ENCODE measurements around the gene EXOSC7. TPM values are rescaled to one million over a fixed set of nuclear protein-coding genes. Genes with fewer than 3 reads are reported as not detected.

Gene EXOSC7
- total and polyA plus RNA-seq, 2 donors (not counting 3 experiments of a cell fraction or from before 2014, with no cell fraction given) = 44.5 to 53.8 TPM

- CTCF ChIA-PET = no interaction called here
- H3K9me3 ChIP-seq (replicated peaks; ENCODE audit: control insufficient read depth, insufficient read depth, low read length) = no peaks in the 10 kb centered on the region
- intact Hi-C loops (cut with micrococcal nuclease) (no loop called here), dilution Hi-C loops (cut with MboI; ENCODE audit: extremely low pct_ligation_motif_present, low sequenced_read_pairs) (no loop called here)
- no TSS peak for BruUV-seq (replicated peaks)
- no peaks in the 10 kb centered on the region for H3K27me3 ChIP-seq (ENCODE audit: control insufficient read depth in 2 of 2, insufficient read depth in 2 of 2, low read length in 2 of 2)
- no peaks in the 10 kb centered on the region for H3K9me1 ChIP-seq (replicated peaks; ENCODE audit: control insufficient read depth, extremely low read depth, insufficient read depth, low read length)
- no peak overlapping the region for H2AFZ ChIP-seq (ENCODE audit: low read depth, low read length)
- H3K4me1 ChIP-seq (ENCODE audit: control insufficient read depth, extremely low read depth, insufficient read depth, low read length) = peaks cover 14% of the 10 kb centered on the region
- POLR2A ChIA-PET = no interaction called here
- H3K4me2 ChIP-seq (ENCODE audit: insufficient read depth, low read length) = no peak overlapping the region
- DNase-seq (ENCODE audit: low read depth, low spot score) (no peak), FAIRE-seq (no peak)
- TF ChIP-seq MAX (IDR thresholded peaks at IDR 0.05; ENCODE audit: insufficient read depth, insufficient read length) = no peak
- no peak for TF ChIP-seq FOS (IDR thresholded peaks at IDR 0.05; ENCODE audit: borderline replicate concordance, insufficient read depth, low read length)
- no peak for TF ChIP-seq EZH2 (IDR thresholded peaks at IDR 0.05; ENCODE audit: borderline replicate concordance, low read depth, low read length, severe bottlenecking)
- no peak for TF ChIP-seq POLR2AphosphoS5 (IDR thresholded peaks at IDR 0.05; ENCODE audit: insufficient read depth, low read depth, low read length)
- no peaks in the 10 kb centered on the region for H4K20me1 ChIP-seq (replicated peaks; ENCODE audit: control insufficient read depth, extremely low read depth, insufficient read depth, low read length)
- no peak overlapping the region for H3K4me3 ChIP-seq (replicated peaks in 1 of 3; ENCODE audit: insufficient read depth in 1 of 3, low read depth in 1 of 3, low read length in 3 of 3)
- peaks cover 26% of the 10 kb centered on the region for H3K79me2 ChIP-seq (ENCODE audit: control insufficient read depth, insufficient read depth, low read length)
- H3K9ac ChIP-seq (replicated peaks; ENCODE audit: extremely low read depth, insufficient read depth, low read length) = no peak overlapping the region
- peaks cover 0 to 5% of the 10 kb centered on the region in 2 experiments for H3K36me3 ChIP-seq (ENCODE audit: control insufficient read depth in 2 of 2, extremely low read depth in 1 of 2, insufficient read depth in 2 of 2, low read length in 2 of 2)
- no peak overlapping the region for H3K27ac ChIP-seq (ENCODE audit: insufficient read depth, low read depth, low read length)
These were observed 17.7 kb upstream of the EXOSC7 start for GRCh38 chr3:44958386-44958785.

- no peak for TF ChIP-seq GATA2 (IDR thresholded peaks at IDR 0.05; ENCODE audit: insufficient read depth, insufficient read length, low read depth, low read length)
- no peak for TF ChIP-seq POLR2AphosphoS5 (IDR thresholded peaks at IDR 0.05; ENCODE audit: insufficient read depth, low read depth, low read length)
- TF ChIP-seq MAX (IDR thresholded peaks at IDR 0.05; ENCODE audit: insufficient read depth, insufficient read length) = no peak
- no peak for TF ChIP-seq EZH2 (IDR thresholded peaks at IDR 0.05; ENCODE audit: borderline replicate concordance, low read depth, low read length, severe bottlenecking)
- no peak for TF ChIP-seq MYC (IDR thresholded peaks at IDR 0.05; ENCODE audit: low read depth, low read length)
- TF ChIP-seq CTCF (IDR thresholded peaks at IDR 0.05; ENCODE audit: extremely low read depth in 1 of 2, insufficient read depth in 1 of 2, low read depth in 1 of 2, low read length in 2 of 2) = no peak
- no peak for TF ChIP-seq POLR2A (IDR thresholded peaks at IDR 0.05; ENCODE audit: low read depth, low read length)
- TF ChIP-seq FOS (IDR thresholded peaks at IDR 0.05; ENCODE audit: borderline replicate concordance, insufficient read depth, low read length) = no peak
- no peak for TF ChIP-seq JUN (IDR thresholded peaks at IDR 0.05; ENCODE audit: borderline replicate concordance, insufficient read depth, insufficient read length, low read depth)
- DNase-seq (ENCODE audit: low read depth, low spot score) (no peak), FAIRE-seq (no peak)
- Histone ChIP-seq H3K36me3 (ENCODE audit: control insufficient read depth in 2 of 2, extremely low read depth in 1 of 2, insufficient read depth in 2 of 2, low read length in 2 of 2) (peaks cover 0 to 5% of the 10 kb centered on the region in 2 experiments), H4K20me1 (replicated peaks; ENCODE audit: control insufficient read depth, extremely low read depth, insufficient read depth, low read length) (no peaks in the 10 kb centered on the region), H3K4me1 (ENCODE audit: control insufficient read depth, extremely low read depth, insufficient read depth, low read length) (peaks cover 7% of the 10 kb centered on the region), H3K27ac (ENCODE audit: insufficient read depth, low read depth, low read length) (no peak overlapping the region), H3K4me2 (ENCODE audit: insufficient read depth, low read length) (no peak overlapping the region), H3K27me3 (ENCODE audit: control insufficient read depth in 2 of 2, insufficient read depth in 2 of 2, low read length in 2 of 2) (no peaks in the 10 kb centered on the region), H2AFZ (ENCODE audit: low read depth, low read length) (no peak overlapping the region), H3K79me2 (ENCODE audit: control insufficient read depth, insufficient read depth, low read length) (peaks cover 26% of the 10 kb centered on the region), H3K9me1 (replicated peaks; ENCODE audit: control insufficient read depth, extremely low read depth, insufficient read depth, low read length) (no peaks in the 10 kb centered on the region), H3K4me3 (replicated peaks in 1 of 3; ENCODE audit: insufficient read depth in 1 of 3, low read depth in 1 of 3, low read length in 3 of 3) (no peak overlapping the region), H3K9ac (replicated peaks; ENCODE audit: extremely low read depth, insufficient read depth, low read length) (no peak overlapping the region), H3K9me3 (replicated peaks; ENCODE audit: control insufficient read depth, insufficient read depth, low read length) (no peaks in the 10 kb centered on the region)
- BruUV-seq (replicated peaks) = no TSS peak
- ChIA-PET POLR2A (no interaction called here), CTCF (no interaction called here)
- dilution Hi-C loops (cut with MboI; ENCODE audit: extremely low pct_ligation_motif_present, low sequenced_read_pairs) = no loop called here
- intact Hi-C loops (cut with micrococcal nuclease) = no loop called here
These were observed 15.5 kb upstream of the EXOSC7 start for GRCh38 chr3:44960387-44961026.

Measured in endothelial cell of umbilical vein (primary cell).